Measurements from ENCODE around the gene UNC13A. TPM values are rescaled to one million over a fixed set of nuclear protein-coding genes. Genes with fewer than 3 reads are reported as not detected.

UNC13A gene
- total and polyA plus RNA-seq, 2 of the 8 experiments (the other 6 are each of a cell fraction or from before 2014, with no cell fraction given): 13.1 to 47.6 TPM

DNA sequence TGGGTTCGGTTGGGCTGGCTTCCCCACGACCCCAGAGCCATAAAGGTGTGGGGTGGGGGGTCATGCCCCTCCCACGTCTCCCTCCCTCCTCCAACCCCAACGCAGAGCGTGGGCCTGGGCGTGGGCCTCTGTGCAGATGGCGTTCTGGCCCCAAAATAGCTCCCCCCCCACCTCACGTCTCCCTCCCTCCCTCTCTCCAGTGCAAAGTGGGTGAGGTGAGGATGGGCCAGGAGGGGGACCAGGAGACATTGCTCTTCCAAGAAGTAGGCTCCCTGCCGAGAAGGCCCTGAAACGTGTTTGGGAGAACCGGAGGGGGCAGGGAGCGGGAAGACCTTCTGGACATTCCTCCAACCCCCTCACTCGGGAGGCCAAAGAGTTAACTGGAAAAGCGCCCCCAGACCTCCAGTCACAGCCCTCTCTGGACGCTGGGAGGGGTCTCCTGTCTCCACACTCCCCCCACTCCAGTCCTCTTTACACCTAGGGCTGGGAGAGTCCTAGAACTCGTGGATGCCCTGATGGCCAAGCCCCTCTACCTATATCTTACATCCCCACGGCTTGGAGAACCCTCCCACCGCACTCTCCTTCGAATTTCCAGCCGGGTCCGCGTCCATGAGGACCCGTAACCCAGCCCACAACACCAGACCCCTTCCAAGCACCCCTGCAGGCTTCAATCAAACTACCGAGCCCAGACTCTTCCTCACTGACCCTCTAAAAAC lies 855 bp downstream of the UNC13A start (continued):
- TF ChIP-seq, protein P1, sequence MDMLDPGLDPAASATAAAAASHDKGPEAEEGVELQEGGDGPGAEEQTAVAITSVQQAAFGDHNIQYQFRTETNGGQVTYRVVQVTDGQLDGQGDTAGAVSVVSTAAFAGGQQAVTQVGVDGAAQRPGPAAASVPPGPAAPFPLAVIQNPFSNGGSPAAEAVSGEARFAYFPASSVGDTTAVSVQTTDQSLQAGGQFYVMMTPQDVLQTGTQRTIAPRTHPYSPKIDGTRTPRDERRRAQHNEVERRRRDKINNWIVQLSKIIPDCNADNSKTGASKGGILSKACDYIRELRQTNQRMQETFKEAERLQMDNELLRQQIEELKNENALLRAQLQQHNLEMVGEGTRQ (IDR thresholded peaks at IDR 0.05; ENCODE audit: low read length): no peak
- TF ChIP-seq GTF2F1 (IDR thresholded peaks at IDR 0.05; ENCODE audit: borderline replicate concordance, low read depth, low read length): no peak
- TF ChIP-seq JUND (IDR thresholded peaks at IDR 0.05; ENCODE audit: low read length): no peak
- TF ChIP-seq, protein P2, sequence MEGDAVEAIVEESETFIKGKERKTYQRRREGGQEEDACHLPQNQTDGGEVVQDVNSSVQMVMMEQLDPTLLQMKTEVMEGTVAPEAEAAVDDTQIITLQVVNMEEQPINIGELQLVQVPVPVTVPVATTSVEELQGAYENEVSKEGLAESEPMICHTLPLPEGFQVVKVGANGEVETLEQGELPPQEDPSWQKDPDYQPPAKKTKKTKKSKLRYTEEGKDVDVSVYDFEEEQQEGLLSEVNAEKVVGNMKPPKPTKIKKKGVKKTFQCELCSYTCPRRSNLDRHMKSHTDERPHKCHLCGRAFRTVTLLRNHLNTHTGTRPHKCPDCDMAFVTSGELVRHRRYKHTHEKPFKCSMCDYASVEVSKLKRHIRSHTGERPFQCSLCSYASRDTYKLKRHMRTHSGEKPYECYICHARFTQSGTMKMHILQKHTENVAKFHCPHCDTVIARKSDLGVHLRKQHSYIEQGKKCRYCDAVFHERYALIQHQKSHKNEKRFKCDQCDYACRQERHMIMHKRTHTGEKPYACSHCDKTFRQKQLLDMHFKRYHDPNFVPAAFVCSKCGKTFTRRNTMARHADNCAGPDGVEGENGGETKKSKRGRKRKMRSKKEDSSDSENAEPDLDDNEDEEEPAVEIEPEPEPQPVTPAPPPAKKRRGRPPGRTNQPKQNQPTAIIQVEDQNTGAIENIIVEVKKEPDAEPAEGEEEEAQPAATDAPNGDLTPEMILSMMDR (IDR thresholded peaks at IDR 0.05; ENCODE audit: control extremely low read depth in 1 of 3, insufficient read depth in 1 of 3, low read depth in 1 of 3, low read length in 3 of 3): no peak
- no peak for TF ChIP-seq HDAC6 (IDR thresholded peaks at IDR 0.05; ENCODE audit: low read depth, low read length)
- no peak for TF ChIP-seq SIRT6 (IDR thresholded peaks at IDR 0.05; ENCODE audit: low read length)
- no peak for TF ChIP-seq RXRA (IDR thresholded peaks at IDR 0.05; ENCODE audit: insufficient read depth, low read depth, low read length)
- TF ChIP-seq YY1 (IDR thresholded peaks at IDR 0.05; ENCODE audit: low read depth, low read length): no peak
- no peak for TF ChIP-seq CHD2 (IDR thresholded peaks at IDR 0.05; ENCODE audit: low read length)
- no peak for TF ChIP-seq NRF1 (IDR thresholded peaks at IDR 0.05; ENCODE audit: low read depth, low read length)
- no peak for TF ChIP-seq RBBP5 (IDR thresholded peaks at IDR 0.05; ENCODE audit: borderline replicate concordance, low read depth, low read length)
- TF ChIP-seq BACH1 (IDR thresholded peaks at IDR 0.05; ENCODE audit: low read length): peak; percentile 19; the same call in 1 of the 2 replicates
- no peak for TF ChIP-seq POU5F1 (IDR thresholded peaks at IDR 0.05; ENCODE audit: low read depth, low read length)
- TF ChIP-seq CHD1 (IDR thresholded peaks at IDR 0.05; ENCODE audit: low read depth, low read length): no peak
- TF ChIP-seq RAD21 (IDR thresholded peaks at IDR 0.05 in 1 of 2, conservative IDR thresholded peaks at IDR 0.05 in 1 of 2; ENCODE audit: low read depth in 2 of 2, low read length in 2 of 2): no peak
- TF ChIP-seq HDAC2 (IDR thresholded peaks at IDR 0.05; ENCODE audit: borderline replicate concordance in 1 of 2, low read depth in 2 of 2, low read length in 2 of 2): no peak
- TF ChIP-seq NANOG (IDR thresholded peaks at IDR 0.05; ENCODE audit: insufficient read depth, low read depth, low read length, poor library complexity, severe bottlenecking): no peak
- TF ChIP-seq TAF7 (optimal IDR thresholded peaks at IDR 0.05; ENCODE audit: borderline replicate concordance, low read depth, low read length): no peak
- TF ChIP-seq, protein P3, sequence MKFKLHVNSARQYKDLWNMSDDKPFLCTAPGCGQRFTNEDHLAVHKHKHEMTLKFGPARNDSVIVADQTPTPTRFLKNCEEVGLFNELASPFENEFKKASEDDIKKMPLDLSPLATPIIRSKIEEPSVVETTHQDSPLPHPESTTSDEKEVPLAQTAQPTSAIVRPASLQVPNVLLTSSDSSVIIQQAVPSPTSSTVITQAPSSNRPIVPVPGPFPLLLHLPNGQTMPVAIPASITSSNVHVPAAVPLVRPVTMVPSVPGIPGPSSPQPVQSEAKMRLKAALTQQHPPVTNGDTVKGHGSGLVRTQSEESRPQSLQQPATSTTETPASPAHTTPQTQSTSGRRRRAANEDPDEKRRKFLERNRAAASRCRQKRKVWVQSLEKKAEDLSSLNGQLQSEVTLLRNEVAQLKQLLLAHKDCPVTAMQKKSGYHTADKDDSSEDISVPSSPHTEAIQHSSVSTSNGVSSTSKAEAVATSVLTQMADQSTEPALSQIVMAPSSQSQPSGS (IDR thresholded peaks at IDR 0.05; ENCODE audit: low read length): no peak
